ENCODE measurements around the gene SLC19A1. TPM values are rescaled to one million over a fixed set of nuclear protein-coding genes. Genes with fewer than 3 reads are reported as not detected.

The SLC19A1 gene
- total and polyA plus RNA-seq, 2 donors (not counting 1 experiment from before 2014, with no cell fraction given): 1.7 to 2.1 TPM

GRCh38 chr21:45590246-45590725, 48.0 kb upstream of the SLC19A1 start:
- no peaks in the 10 kb centered on the region for H3K36me3 ChIP-seq (ENCODE audit: control insufficient read depth, insufficient read depth, low read length)
- H2AFZ ChIP-seq (ENCODE audit: low read length): peak overlapping the region; percentile 20
- H4K20me1 ChIP-seq (ENCODE audit: control insufficient read depth, extremely low read depth, insufficient read depth, low read length): no peaks in the 10 kb centered on the region
- no peak overlapping the region for H3K27ac ChIP-seq (ENCODE audit: insufficient read depth, low read length)
- H3K4me1 ChIP-seq (ENCODE audit: control insufficient read depth, extremely low read depth, insufficient read depth, low read length): no peaks in the 10 kb centered on the region
- H3K27me3 ChIP-seq (ENCODE audit: control insufficient read depth, insufficient read depth, low read length): peaks cover 12% of the 10 kb centered on the region
- H3K9me3 ChIP-seq (ENCODE audit: control insufficient read depth, insufficient read depth, low read depth, low read length): no peaks in the 10 kb centered on the region
- TF ChIP-seq, protein P1, sequence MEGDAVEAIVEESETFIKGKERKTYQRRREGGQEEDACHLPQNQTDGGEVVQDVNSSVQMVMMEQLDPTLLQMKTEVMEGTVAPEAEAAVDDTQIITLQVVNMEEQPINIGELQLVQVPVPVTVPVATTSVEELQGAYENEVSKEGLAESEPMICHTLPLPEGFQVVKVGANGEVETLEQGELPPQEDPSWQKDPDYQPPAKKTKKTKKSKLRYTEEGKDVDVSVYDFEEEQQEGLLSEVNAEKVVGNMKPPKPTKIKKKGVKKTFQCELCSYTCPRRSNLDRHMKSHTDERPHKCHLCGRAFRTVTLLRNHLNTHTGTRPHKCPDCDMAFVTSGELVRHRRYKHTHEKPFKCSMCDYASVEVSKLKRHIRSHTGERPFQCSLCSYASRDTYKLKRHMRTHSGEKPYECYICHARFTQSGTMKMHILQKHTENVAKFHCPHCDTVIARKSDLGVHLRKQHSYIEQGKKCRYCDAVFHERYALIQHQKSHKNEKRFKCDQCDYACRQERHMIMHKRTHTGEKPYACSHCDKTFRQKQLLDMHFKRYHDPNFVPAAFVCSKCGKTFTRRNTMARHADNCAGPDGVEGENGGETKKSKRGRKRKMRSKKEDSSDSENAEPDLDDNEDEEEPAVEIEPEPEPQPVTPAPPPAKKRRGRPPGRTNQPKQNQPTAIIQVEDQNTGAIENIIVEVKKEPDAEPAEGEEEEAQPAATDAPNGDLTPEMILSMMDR (conservative IDR thresholded peaks at IDR 0.05 in 1 of 2, IDR thresholded peaks at IDR 0.05 in 1 of 2; ENCODE audit: low read depth in 1 of 2, low read length in 2 of 2): no peak
- TF ChIP-seq EZH2 (IDR thresholded peaks at IDR 0.05; ENCODE audit: low read length, missing control alignments): no peak
- DNase-seq (ENCODE audit: low read depth in 2 of 2): peak; percentile 34 to 70
- H3K4me3 ChIP-seq (replicated peaks in 1 of 4; ENCODE audit: control extremely low read depth in 1 of 4, insufficient read depth in 1 of 4, low read depth in 3 of 4, low read length in 4 of 4): peak overlapping the region in 3 of 4 experiments; percentile 2 to 39 (median 7)
- H3K79me2 ChIP-seq (ENCODE audit: control insufficient read depth, insufficient read depth, low read length): no peaks in the 10 kb centered on the region
- H3K9ac ChIP-seq (ENCODE audit: insufficient read depth, low read length): no peak overlapping the region
- no peak overlapping the region for H3K4me2 ChIP-seq (ENCODE audit: extremely low read depth, insufficient read depth, low read length)

DNA sequence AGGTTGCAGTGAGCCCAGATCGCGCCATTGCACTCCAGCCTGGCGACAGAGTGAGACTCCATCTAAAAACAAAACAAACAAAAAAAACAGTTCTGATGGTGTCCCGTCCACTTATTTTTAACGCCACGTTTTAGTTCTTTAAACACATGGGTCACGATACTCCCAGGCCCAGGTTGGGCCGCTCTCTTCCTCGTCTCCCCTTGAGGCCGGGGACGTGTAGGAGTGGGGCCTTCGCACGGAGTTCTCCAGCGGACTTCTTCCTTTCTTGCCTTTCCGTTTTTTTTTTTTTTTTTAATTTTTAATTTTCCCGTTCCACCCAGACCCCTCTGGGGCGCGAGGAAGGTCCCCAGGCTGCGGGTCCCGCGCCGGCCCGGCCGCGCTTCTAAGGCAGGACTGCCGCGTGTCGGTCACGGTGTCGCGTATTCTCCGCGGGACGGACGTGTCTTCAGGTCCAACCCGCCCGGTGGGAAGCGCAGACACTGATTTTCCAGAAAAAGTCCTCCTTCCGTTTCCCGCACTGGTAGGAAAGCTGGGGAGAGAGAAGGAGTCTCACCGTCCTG, 47.5 kb upstream of the SLC19A1 start:
- Histone ChIP-seq H3K4me1 (ENCODE audit: control insufficient read depth, extremely low read depth, insufficient read depth, low read length) (no peaks in the 10 kb centered on the region), H3K9me3 (ENCODE audit: control insufficient read depth, insufficient read depth, low read depth, low read length) (no peaks in the 10 kb centered on the region), H3K9ac (ENCODE audit: insufficient read depth, low read length) (no peak overlapping the region), H3K27ac (ENCODE audit: insufficient read depth, low read length) (no peak overlapping the region), H3K27me3 (ENCODE audit: control insufficient read depth, insufficient read depth, low read length) (peaks cover 12% of the 10 kb centered on the region), H3K4me2 (ENCODE audit: extremely low read depth, insufficient read depth, low read length) (no peak overlapping the region), H3K36me3 (ENCODE audit: control insufficient read depth, insufficient read depth, low read length) (no peaks in the 10 kb centered on the region), H3K79me2 (ENCODE audit: control insufficient read depth, insufficient read depth, low read length) (no peaks in the 10 kb centered on the region), H4K20me1 (ENCODE audit: control insufficient read depth, extremely low read depth, insufficient read depth, low read length) (no peaks in the 10 kb centered on the region), H3K4me3 (replicated peaks in 1 of 4; ENCODE audit: control extremely low read depth in 1 of 4, insufficient read depth in 1 of 4, low read depth in 3 of 4, low read length in 4 of 4) (peak overlapping the region in 3 of 4 experiments; percentile 2 to 39 (median 7)), H2AFZ (ENCODE audit: low read length) (peak overlapping the region; percentile 20)
- DNase-seq (ENCODE audit: low read depth in 2 of 2): no peak
- TF ChIP-seq, protein P1 (conservative IDR thresholded peaks at IDR 0.05 in 1 of 2, IDR thresholded peaks at IDR 0.05 in 1 of 2; ENCODE audit: low read depth in 1 of 2, low read length in 2 of 2): no peak
- no peak for TF ChIP-seq EZH2 (IDR thresholded peaks at IDR 0.05; ENCODE audit: low read length, missing control alignments)

DNA sequence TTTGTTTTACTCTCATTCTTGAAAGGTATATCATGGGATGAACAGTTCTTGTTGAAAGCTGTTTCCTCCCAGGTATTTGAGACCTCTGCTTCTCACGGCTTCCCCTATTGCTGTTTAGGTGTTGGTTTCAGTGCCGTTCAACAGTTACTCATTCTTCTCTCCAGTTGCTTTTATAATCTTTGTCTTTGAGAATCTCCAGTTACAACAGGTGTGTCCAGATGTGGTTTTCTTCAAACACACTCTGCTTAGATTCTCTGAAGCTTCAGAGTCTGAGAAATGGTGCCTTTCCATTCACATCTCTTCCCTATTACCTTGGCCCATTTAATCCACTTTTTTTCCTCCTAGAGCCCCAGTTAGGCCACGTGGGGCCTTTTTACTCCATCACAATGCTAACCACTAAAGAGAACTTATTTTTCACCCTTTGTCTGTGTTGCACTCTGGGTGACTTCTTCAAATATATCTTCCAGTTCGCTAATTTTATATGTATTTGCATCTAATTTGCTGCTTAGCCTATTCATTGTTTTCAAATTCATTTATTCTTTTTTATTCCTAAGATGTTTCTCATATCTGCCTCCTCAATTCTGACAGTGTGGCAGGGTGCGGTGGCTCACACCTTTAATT, 46.7 kb upstream of the SLC19A1 start:
- Histone ChIP-seq H3K79me2 (ENCODE audit: control insufficient read depth, insufficient read depth, low read length) (no peaks in the 10 kb centered on the region), H3K9ac (ENCODE audit: insufficient read depth, low read length) (no peak overlapping the region), H3K4me1 (ENCODE audit: control insufficient read depth, extremely low read depth, insufficient read depth, low read length) (no peaks in the 10 kb centered on the region), H3K36me3 (ENCODE audit: control insufficient read depth, insufficient read depth, low read length) (no peaks in the 10 kb centered on the region), H3K4me2 (ENCODE audit: extremely low read depth, insufficient read depth, low read length) (no peak overlapping the region), H3K27me3 (ENCODE audit: control insufficient read depth, insufficient read depth, low read length) (peaks cover 12% of the 10 kb centered on the region), H3K4me3 (replicated peaks in 1 of 4; ENCODE audit: control extremely low read depth in 1 of 4, insufficient read depth in 1 of 4, low read depth in 3 of 4, low read length in 4 of 4) (no peak overlapping the region), H3K9me3 (ENCODE audit: control insufficient read depth, insufficient read depth, low read depth, low read length) (no peaks in the 10 kb centered on the region), H2AFZ (ENCODE audit: low read length) (no peak overlapping the region), H3K27ac (ENCODE audit: insufficient read depth, low read length) (no peak overlapping the region), H4K20me1 (ENCODE audit: control insufficient read depth, extremely low read depth, insufficient read depth, low read length) (no peaks in the 10 kb centered on the region)
- no peak for DNase-seq (ENCODE audit: low read depth in 2 of 2)
- TF ChIP-seq, protein P1 (conservative IDR thresholded peaks at IDR 0.05 in 1 of 2, IDR thresholded peaks at IDR 0.05 in 1 of 2; ENCODE audit: low read depth in 1 of 2, low read length in 2 of 2): no peak
- TF ChIP-seq EZH2 (IDR thresholded peaks at IDR 0.05; ENCODE audit: low read length, missing control alignments): no peak
